GM23248 (cell line): ENCODE measurements around the gene NUDC.

ENCODE experiments used
- EZH2 ChIP-seq: fragments of 200-600 bp; sonication (generic); IDR thresholded peaks from 2 replicates; pipeline ENCODE4 v1.6.1; 2018; ENCODE audit warnings: antibody characterized with exemption, mild to moderate bottlenecking; ENCODE audit not compliant: insufficient read depth, poor library complexity, severe bottlenecking
- EZH2phosphoT487 ChIP-seq: fragments of 200-600 bp; sonication (generic); IDR thresholded peaks from 2 replicates; pipeline ENCODE4 v1.6.1; 2018; ENCODE audit warnings: antibody characterized with exemption, moderate library complexity, mild to moderate bottlenecking, low read depth; ENCODE audit not compliant: insufficient read depth

DNA sequence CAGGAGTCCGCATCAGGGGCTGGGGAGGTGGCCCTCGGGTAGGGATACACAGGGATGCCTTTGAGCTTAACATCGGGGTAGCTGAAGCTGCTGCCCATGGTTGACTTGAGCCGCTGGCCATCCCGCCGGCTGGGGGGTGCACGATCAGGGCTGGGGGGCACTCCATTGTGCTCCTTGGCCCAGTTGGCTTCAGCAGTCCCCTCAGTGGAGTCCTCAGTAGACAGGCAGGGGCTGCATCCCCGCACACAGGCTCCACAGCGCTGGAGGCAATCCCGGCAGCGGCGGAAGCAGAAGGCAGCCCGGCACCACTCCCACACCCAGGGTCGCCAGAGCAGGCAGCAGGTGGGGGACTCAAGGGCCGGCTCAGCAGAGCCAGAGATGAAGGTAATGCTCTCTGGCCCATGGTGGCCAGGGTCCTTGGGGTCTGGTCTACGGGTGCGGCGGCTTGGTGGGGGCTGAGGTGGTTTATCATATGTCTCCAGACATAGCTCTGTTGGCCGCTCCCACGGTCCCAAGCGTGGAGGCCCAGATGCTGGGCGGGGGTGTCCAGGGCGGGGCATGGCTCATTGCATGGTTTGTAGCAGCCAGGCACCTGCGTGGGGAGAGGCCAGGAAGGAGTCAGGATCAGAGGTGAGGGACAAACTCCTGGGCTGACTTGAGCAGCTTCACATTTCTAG is 30.4 kb downstream of the NUDC start:
- no peak for TF ChIP-seq EZH2phosphoT487
- no peak for TF ChIP-seq EZH2
